ENCODE results near the gene SULT1A3.
"Not testable (repeated sequence)": the region's sequence is repeated elsewhere in the genome, so short reads cannot be mapped to it uniquely, and the experiment has no call there.

Gene SULT1A3

GRCh38 chr16:30199049-30199448 is at the start of gene SULT1A3:
Gene SULT1A3 (plus strand): TSS chr16:30199255. CDS start chr16:30200729, 1,474 bp downstream.
- POLR2A ChIA-PET (ENCODE audit: low non-redundant PET): not testable (repeated sequence)

DNA sequence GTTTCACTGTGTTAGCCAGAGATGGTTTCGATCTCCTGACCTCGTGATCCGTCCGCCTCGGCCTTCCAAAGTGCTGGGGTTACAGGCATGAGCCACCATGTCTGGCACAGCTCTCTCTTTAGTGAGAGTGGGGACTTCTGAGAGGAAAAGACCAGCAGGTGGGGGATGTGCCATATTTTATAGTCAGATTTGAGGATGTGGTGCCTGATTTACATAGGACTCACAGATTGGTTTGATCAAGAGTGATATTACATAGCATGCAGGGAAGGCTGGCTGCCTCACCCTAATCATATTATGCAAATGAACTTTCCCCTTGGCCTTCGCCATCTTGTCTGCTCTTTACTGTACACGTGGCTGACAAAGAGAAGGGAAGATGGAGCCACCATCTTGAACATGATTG is 48.0 kb upstream of the SULT1A3 start:
- no peak for DNase-seq (ENCODE audit: low spot score)
- ChIA-PET CTCF (no interaction called here), POLR2A (ENCODE audit: low non-redundant PET) (no interaction called here)
- TF ChIP-seq CTCF (conservative IDR thresholded peaks at IDR 0.05; ENCODE audit: low read depth): no peak
- H3K27ac ChIP-seq: no peak overlapping the region

More at GRCh38 chr16:30199049-30199448, at the start of gene SULT1A3:
- DNase-seq (ENCODE audit: low spot score); CTCF ChIA-PET; H3K27ac ChIP-seq: not testable (repeated sequence)

DNA sequence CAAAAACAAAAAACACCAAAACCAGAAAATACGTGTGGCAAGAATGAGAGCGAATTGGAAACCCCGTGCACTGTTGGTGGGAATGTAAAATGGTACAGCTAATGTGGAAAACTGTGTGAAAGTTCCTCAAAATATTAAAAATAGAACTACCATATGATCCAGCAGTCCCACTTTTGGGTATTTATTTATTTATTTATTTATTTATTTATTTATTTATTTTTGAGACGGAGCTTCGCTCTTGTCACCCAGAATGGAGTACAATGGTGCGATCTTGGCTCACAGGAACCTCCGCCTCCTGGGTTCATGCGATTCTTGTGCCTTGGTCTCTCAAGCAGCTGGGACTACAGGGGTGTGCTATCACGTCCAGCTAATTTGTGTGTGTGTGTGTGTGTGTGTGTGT is 46.5 kb upstream of the SULT1A3 start:
- CTCF ChIA-PET: interaction anchor here (0.6 kb wide), 1 partner anchor 23 kb away, joined by 3 read pairs; no protein-coding TSS in a partner anchor
- POLR2A ChIA-PET (ENCODE audit: low non-redundant PET): no interaction called here
- no peak overlapping the region for H3K27ac ChIP-seq
- no peak for DNase-seq (ENCODE audit: low spot score)
- TF ChIP-seq CTCF (conservative IDR thresholded peaks at IDR 0.05; ENCODE audit: low read depth): no peak

- POLR2A ChIA-PET (ENCODE audit: low non-redundant PET): no interaction called here
- DNase-seq (ENCODE audit: low spot score): no peak
- TF ChIP-seq CTCF (conservative IDR thresholded peaks at IDR 0.05; ENCODE audit: low read depth): no peak
- CTCF ChIA-PET: interaction anchor here (0.6 to 0.9 kb wide), 3 partner anchors 25 to 149 kb away, joined by 3 to 4 read pairs (median 3); no protein-coding TSS in a partner anchor
- no peak overlapping the region for H3K27ac ChIP-seq
Observed at GRCh38 chr16:30155188-30155587, 43.9 kb upstream of the SULT1A3 start.

GRCh38 chr16:30157214-30157613 is 41.8 kb upstream of the SULT1A3 start:
- no peak overlapping the region for H3K27ac ChIP-seq
- no peak for TF ChIP-seq CTCF (conservative IDR thresholded peaks at IDR 0.05; ENCODE audit: low read depth)
- DNase-seq (ENCODE audit: low spot score): no peak
- POLR2A ChIA-PET (ENCODE audit: low non-redundant PET): no interaction called here
- CTCF ChIA-PET: interaction anchor here (0.6 kb wide), 1 partner anchor 457 kb away, joined by 3 read pairs; no protein-coding TSS in a partner anchor

DNA sequence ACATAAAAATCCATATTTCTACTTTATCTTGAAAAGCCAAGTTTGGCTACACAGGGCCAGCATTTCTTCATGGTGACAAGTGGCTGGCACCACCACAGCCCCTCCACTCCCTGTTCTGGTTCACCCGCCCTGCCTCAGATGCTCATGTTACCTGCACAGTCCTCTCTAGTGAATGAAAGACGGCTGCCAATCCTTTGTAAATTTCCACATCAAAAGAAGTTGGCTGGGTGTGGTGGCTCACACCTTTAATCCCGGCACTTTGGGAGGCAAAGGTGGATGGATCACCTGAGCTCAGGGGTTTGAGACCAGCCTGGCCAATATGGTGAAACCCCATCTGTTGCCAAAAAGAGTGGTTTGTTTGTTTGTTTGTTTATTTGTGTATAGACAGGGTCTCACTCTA is 35.5 kb upstream of the SULT1A3 start:
- no peak for TF ChIP-seq CTCF (conservative IDR thresholded peaks at IDR 0.05; ENCODE audit: low read depth)
- no peak overlapping the region for H3K27ac ChIP-seq
- ChIA-PET POLR2A (ENCODE audit: low non-redundant PET) (no interaction called here), CTCF (no interaction called here)
- no peak for DNase-seq (ENCODE audit: low spot score)

DNA sequence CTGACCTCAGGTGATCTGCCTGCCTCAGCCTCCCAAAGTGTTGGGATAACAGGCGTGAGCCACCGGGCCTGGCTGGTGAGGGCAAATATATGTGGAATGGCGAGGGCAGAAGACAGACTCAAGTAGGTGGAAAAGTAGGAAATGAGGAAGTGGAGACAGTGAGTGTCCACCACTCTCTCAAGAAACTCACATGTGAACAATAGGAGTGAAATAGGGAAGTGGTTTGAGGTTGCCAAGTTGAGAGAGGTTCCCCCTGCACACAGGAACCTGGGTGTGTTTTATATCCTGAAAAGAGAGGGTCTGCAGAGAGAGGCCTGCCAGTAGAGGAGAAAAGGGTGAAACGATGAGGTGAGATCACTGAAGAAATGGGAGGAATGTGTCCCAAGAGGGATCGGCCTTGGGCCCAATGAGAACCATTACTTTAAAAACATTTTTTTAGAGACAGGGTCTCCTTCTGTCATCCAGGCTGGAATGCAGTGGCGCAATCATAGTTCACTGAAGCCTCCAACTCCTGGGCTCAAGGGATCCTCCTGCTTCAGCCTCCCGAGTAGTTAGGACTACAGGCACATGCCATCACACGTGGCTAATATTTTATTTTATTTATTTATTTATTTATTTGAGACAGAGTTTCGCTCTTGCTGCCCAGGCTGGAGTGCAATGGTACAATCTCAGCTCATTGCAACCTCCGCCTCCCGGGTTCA is 32.7 kb upstream of the SULT1A3 start:
- CTCF ChIA-PET: no interaction called here
- no peak for DNase-seq (ENCODE audit: low spot score)
- POLR2A ChIA-PET (ENCODE audit: low non-redundant PET): no interaction called here
- TF ChIP-seq CTCF (conservative IDR thresholded peaks at IDR 0.05; ENCODE audit: low read depth): no peak
- H3K27ac ChIP-seq: no peak overlapping the region

GRCh38 chr16:30168746-30169145 is 30.3 kb upstream of the SULT1A3 start:
- CTCF ChIA-PET; DNase-seq (ENCODE audit: low spot score); H3K27ac ChIP-seq; POLR2A ChIA-PET (ENCODE audit: low non-redundant PET): not testable (repeated sequence)

DNA sequence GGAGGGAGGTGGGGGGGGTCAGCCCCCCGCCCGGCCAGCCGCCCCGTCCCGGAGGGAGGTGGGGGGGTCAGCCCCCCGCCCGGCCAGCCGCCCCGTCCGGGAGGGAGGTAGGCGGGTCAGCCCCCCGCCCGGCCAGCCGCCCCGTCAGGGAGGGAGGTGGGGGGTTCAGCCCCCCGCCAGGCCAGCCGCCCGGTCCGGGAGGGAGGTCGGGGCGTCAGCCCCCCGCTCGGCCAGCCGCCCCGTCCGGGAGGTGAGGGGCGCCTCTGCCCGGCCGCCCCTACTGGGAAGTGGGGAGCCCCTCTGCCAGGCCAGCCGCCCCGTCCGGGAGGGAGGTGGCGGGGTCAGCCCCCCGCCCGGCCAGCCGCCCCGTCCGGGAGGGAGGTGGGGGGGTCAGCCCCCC is 29.6 kb upstream of the SULT1A3 start:
- POLR2A ChIA-PET (ENCODE audit: low non-redundant PET); H3K27ac ChIP-seq; CTCF ChIA-PET; DNase-seq (ENCODE audit: low spot score): not testable (repeated sequence)

- H3K27ac ChIP-seq; CTCF ChIA-PET; POLR2A ChIA-PET (ENCODE audit: low non-redundant PET); DNase-seq (ENCODE audit: low spot score): not testable (repeated sequence)
Observed at GRCh38 chr16:30170145-30170544, 28.9 kb upstream of the SULT1A3 start.

All from RWPE1 (cell line).